OCI-LY1 (cell line): ENCODE measurements around the gene EIF4EBP2.

Experiments used
- H2AFZ ChIP-seq: fragments of 200-600 bp; sonication (generic), shearing (Covaris generic); 2 replicates; pipeline ENCODE4 v1.6.0; 2014; ENCODE audit warnings: antibody characterized with exemption, mild to moderate bottlenecking, low read length
- H3F3A ChIP-seq: fragments of 200-600 bp; sonication (generic), shearing (Covaris generic); 2 replicates; pipeline ENCODE4 v1.6.0; 2014; ENCODE audit warnings: mild to moderate bottlenecking, antibody characterized with exemption, low read length, moderate library complexity; ENCODE audit not compliant: insufficient read depth
- H3K27ac ChIP-seq: fragments of 200-600 bp; sonication (generic); 2 replicates; pipeline ENCODE4 v1.5.1; 2014; ENCODE audit warnings: low read length, mixed run types, mild to moderate bottlenecking, low read depth; ENCODE audit not compliant: poor library complexity, severe bottlenecking
- H3K27me3 ChIP-seq: fragments of 200-600 bp; sonication (generic); 2 replicates; pipeline ENCODE4 v1.6.0; 2014; ENCODE audit warnings: antibody characterized with exemption, mild to moderate bottlenecking, low read length, moderate library complexity; ENCODE audit not compliant: insufficient read depth
- H3K36me3 ChIP-seq: fragments of 200-600 bp; sonication (generic); 2 replicates; pipeline ENCODE4 v1.6.1; 2014; ENCODE audit warnings: mild to moderate bottlenecking, antibody characterized with exemption, low read length, moderate library complexity, mixed read lengths; ENCODE audit not compliant: insufficient read depth
- H3K4me1 ChIP-seq: fragments of 200-600 bp; sonication (generic); 2 replicates; pipeline ENCODE4 v1.5.1; 2014; ENCODE audit warnings: mild to moderate bottlenecking, low read length, moderate library complexity; ENCODE audit not compliant: insufficient read depth, severe bottlenecking
- H3K4me2 ChIP-seq: fragments of 200-600 bp; sonication (generic), shearing (Covaris generic); 2 replicates; pipeline ENCODE4 v1.6.1; 2014; ENCODE audit warnings: low read length
- H3K4me3 ChIP-seq: fragments of 200-600 bp; sonication (generic); 2 replicates; pipeline ENCODE4 v1.5.1; 2014; ENCODE audit warnings: low read length, low read depth, mild to moderate bottlenecking, mixed read lengths; ENCODE audit not compliant: poor library complexity, severe bottlenecking
- H3K79me2 ChIP-seq: fragments of 200-600 bp; shearing (Covaris generic); 2 replicates; pipeline ENCODE4 v1.6.1; 2016; ENCODE audit warnings: mixed run types, low read length, mixed read lengths; ENCODE audit not compliant: insufficient read depth
- H3K9ac ChIP-seq: fragments of 200-600 bp; sonication (generic), shearing (Covaris generic); 2 replicates; pipeline ENCODE4 v1.6.1; 2014; ENCODE audit warnings: mild to moderate bottlenecking, low read length, mixed read lengths
- H3K9me2 ChIP-seq: fragments of 200-600 bp; sonication (generic), shearing (Covaris generic); 2 replicates; pipeline ENCODE4 v1.6.1; 2014; ENCODE audit warnings: low read depth, mild to moderate bottlenecking, low read length, mixed read lengths
- H3K9me3 ChIP-seq: fragments of 200-600 bp; shearing (Covaris generic); 2 replicates; pipeline ENCODE4 v1.6.1; 2014; ENCODE audit warnings: low read length, mixed read lengths
- H4K20me1 ChIP-seq: fragments of 200-600 bp; sonication (generic), shearing (Covaris generic); 2 replicates; pipeline ENCODE4 v1.6.0; 2016; ENCODE audit warnings: mild to moderate bottlenecking, low read length; ENCODE audit not compliant: insufficient read depth
- CTCF ChIP-seq: fragments of 200-600 bp; sonication (generic), shearing (Covaris generic); IDR thresholded peaks from 2 replicates; pipeline ENCODE4 v1.5.1; 2017; ENCODE audit warnings: mild to moderate bottlenecking, antibody characterized with exemption, low read length, moderate library complexity, mixed read lengths
- EZH2 ChIP-seq: fragments of 200-600 bp; sonication (generic), shearing (Covaris generic); IDR thresholded peaks from 2 replicates; pipeline ENCODE4 v1.8.0; 2017; ENCODE audit warnings: borderline replicate concordance, mixed run types, mild to moderate bottlenecking, antibody characterized with exemption, low read length, moderate library complexity, mixed read lengths

The EIF4EBP2 gene

GRCh38 chr10:70456164-70456563, 52.2 kb downstream of the EIF4EBP2 start:
- H3K79me2 ChIP-seq, result no peaks in the 10 kb centered on the region
- no peak overlapping the region for H2AFZ ChIP-seq
- no peak for TF ChIP-seq EZH2
- no peak for TF ChIP-seq CTCF
- no peak overlapping the region for H3K9ac ChIP-seq
- no peaks in the 10 kb centered on the region for H4K20me1 ChIP-seq
- no peaks in the 10 kb centered on the region for H3K9me3 ChIP-seq
- 0 out of 2 replicates have a peak, but pooled peaks cover 4% of the 10 kb centered on the region for H3K27me3 ChIP-seq
- no peaks in the 10 kb centered on the region for H3F3A ChIP-seq
- H3K4me2 ChIP-seq, result no peak overlapping the region
- no peaks in the 10 kb centered on the region for H3K9me2 ChIP-seq
- H3K36me3 ChIP-seq, result no peaks in the 10 kb centered on the region
- no peak overlapping the region for H3K27ac ChIP-seq
- H3K4me1 ChIP-seq, result peaks cover 5% of the 10 kb centered on the region
- H3K4me3 ChIP-seq, result no peak overlapping the region

- Histone ChIP-seq H3K9me2 (no peaks in the 10 kb centered on the region), H3K79me2 (no peaks in the 10 kb centered on the region), H3K27me3 (0 out of 2 replicates have a peak, but pooled peaks cover 4% of the 10 kb centered on the region), H3K4me2 (no peak overlapping the region), H2AFZ (no peak overlapping the region), H3F3A (no peaks in the 10 kb centered on the region), H4K20me1 (no peaks in the 10 kb centered on the region), H3K27ac (no peak overlapping the region), H3K4me1 (peaks cover 5% of the 10 kb centered on the region), H3K9ac (no peak overlapping the region), H3K4me3 (no peak overlapping the region), H3K9me3 (no peaks in the 10 kb centered on the region), H3K36me3 (no peaks in the 10 kb centered on the region)
- TF ChIP-seq CTCF, result no peak
- TF ChIP-seq EZH2, result no peak
These were observed 53.9 kb downstream of the EIF4EBP2 start for GRCh38 chr10:70457759-70458305.

- H3F3A ChIP-seq, result no peaks in the 10 kb centered on the region
- H3K4me2 ChIP-seq, result no peak overlapping the region
- peaks cover 5% of the 10 kb centered on the region for H3K4me1 ChIP-seq
- no peak for TF ChIP-seq CTCF
- TF ChIP-seq EZH2, result no peak
- no peaks in the 10 kb centered on the region for H3K36me3 ChIP-seq
- no peaks in the 10 kb centered on the region for H3K9me2 ChIP-seq
- no peak overlapping the region for H3K4me3 ChIP-seq
- H3K27me3 ChIP-seq, result peaks cover 4% of the 10 kb centered on the region; the same call in 1 of the 2 replicates
- H3K27ac ChIP-seq, result no peak overlapping the region
- no peaks in the 10 kb centered on the region for H3K9me3 ChIP-seq
- H3K9ac ChIP-seq, result no peak overlapping the region
- H2AFZ ChIP-seq, result no peak overlapping the region
- no peaks in the 10 kb centered on the region for H4K20me1 ChIP-seq
- H3K79me2 ChIP-seq, result no peaks in the 10 kb centered on the region
These were observed 54.5 kb downstream of the EIF4EBP2 start for GRCh38 chr10:70458329-70459060.
